Measurements from ENCODE around the gene CTTNBP2. TPM values are rescaled to one million over a fixed set of nuclear protein-coding genes. Genes with fewer than 3 reads are reported as not detected.

The CTTNBP2 gene
- total RNA-seq, 1 donor from 2014 or later, result 9.9 TPM

DNA sequence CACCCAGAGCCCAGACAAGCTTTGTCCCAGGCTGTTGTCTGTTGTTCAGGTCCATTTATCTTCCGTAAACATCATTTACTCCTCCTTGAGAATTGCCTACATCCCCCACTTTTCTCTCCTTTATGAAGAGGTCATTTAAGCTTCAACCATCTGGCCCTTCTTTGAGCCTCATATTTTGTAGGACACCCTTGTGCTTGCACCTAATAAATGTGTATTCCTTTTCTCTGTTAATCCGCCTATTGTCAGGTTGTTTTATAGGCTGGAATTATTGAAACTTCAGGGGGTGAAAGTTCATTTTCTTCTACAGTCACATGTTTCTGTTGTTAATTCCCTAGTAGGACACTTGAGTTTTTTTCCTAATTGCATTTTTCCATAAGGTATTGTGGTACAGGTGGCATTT, 19.6 kb upstream of the CTTNBP2 start:
- TF ChIP-seq, protein P1, sequence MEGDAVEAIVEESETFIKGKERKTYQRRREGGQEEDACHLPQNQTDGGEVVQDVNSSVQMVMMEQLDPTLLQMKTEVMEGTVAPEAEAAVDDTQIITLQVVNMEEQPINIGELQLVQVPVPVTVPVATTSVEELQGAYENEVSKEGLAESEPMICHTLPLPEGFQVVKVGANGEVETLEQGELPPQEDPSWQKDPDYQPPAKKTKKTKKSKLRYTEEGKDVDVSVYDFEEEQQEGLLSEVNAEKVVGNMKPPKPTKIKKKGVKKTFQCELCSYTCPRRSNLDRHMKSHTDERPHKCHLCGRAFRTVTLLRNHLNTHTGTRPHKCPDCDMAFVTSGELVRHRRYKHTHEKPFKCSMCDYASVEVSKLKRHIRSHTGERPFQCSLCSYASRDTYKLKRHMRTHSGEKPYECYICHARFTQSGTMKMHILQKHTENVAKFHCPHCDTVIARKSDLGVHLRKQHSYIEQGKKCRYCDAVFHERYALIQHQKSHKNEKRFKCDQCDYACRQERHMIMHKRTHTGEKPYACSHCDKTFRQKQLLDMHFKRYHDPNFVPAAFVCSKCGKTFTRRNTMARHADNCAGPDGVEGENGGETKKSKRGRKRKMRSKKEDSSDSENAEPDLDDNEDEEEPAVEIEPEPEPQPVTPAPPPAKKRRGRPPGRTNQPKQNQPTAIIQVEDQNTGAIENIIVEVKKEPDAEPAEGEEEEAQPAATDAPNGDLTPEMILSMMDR (conservative IDR thresholded peaks at IDR 0.05), result no peak
- H3K4me3 Mint-ChIP-seq, result no peak overlapping the region
- DNase-seq (ENCODE audit: low read depth, low spot score), result no peak
- H3K4me1 Mint-ChIP-seq, result peaks cover 4% of the 10 kb centered on the region
- H3K36me3 Mint-ChIP-seq (ENCODE audit: low read depth), result no peaks in the 10 kb centered on the region
- H3K27me3 Mint-ChIP-seq (ENCODE audit: low read depth), result no peaks in the 10 kb centered on the region
- H3K9me3 Mint-ChIP-seq, result peaks cover 3% of the 10 kb centered on the region
- no peak overlapping the region for H3K27ac Mint-ChIP-seq (ENCODE audit: unreplicated experiment)

DNA sequence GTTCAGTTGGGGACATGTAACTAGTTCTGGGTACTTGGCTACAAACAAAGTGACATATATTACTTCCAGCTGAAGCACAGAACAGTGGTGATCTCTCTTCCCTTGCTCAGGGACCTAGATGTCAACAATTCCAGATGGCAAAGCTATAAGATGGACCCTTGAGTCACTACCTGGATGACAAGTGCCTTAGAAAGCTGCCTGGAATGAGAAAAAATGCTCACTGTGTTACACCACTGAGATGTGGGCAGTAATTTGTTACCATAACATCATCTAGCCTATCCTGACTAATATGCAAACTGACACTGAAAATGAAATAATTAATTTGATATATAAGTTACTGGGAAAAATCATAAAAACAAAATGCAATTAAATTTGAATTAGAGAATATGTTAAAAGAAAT, 16.4 kb upstream of the CTTNBP2 start:
- H3K27ac Mint-ChIP-seq (ENCODE audit: unreplicated experiment), result no peak overlapping the region
- H3K36me3 Mint-ChIP-seq (ENCODE audit: low read depth), result no peaks in the 10 kb centered on the region
- H3K27me3 Mint-ChIP-seq (ENCODE audit: low read depth), result no peaks in the 10 kb centered on the region
- no peak overlapping the region for H3K4me3 Mint-ChIP-seq
- H3K9me3 Mint-ChIP-seq, result peaks cover under 1% of the 10 kb centered on the region
- TF ChIP-seq, protein P1 (conservative IDR thresholded peaks at IDR 0.05), result no peak
- no peak for DNase-seq (ENCODE audit: low read depth, low spot score)
- H3K4me1 Mint-ChIP-seq, result peaks cover 4% of the 10 kb centered on the region

DNA sequence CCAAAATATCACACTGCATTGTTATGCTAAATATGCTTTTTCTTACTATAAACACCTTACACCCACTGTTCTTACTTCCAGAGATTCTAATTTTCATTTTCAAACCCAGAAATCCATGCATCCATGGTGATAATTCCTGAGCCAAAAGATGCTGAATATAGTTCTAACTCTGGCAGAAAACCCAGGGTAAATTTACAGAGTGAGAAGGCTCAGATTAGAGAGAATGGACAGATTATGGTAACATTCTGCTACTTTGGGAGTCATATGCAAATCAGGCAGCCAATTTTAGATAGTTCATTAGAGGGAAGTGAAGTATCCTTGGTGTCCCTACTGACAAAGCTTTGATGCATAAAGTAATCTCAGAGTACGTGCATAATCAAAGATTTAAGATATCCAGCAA, 15.4 kb upstream of the CTTNBP2 start:
- no peak for DNase-seq (ENCODE audit: low read depth, low spot score)
- peaks cover 4% of the 10 kb centered on the region for H3K4me1 Mint-ChIP-seq
- no peaks in the 10 kb centered on the region for H3K36me3 Mint-ChIP-seq (ENCODE audit: low read depth)
- no peak overlapping the region for H3K27ac Mint-ChIP-seq (ENCODE audit: unreplicated experiment)
- TF ChIP-seq, protein P1 (conservative IDR thresholded peaks at IDR 0.05), result no peak
- H3K4me3 Mint-ChIP-seq, result no peak overlapping the region
- H3K27me3 Mint-ChIP-seq (ENCODE audit: low read depth), result no peaks in the 10 kb centered on the region
- H3K9me3 Mint-ChIP-seq, result no peaks in the 10 kb centered on the region

DNA sequence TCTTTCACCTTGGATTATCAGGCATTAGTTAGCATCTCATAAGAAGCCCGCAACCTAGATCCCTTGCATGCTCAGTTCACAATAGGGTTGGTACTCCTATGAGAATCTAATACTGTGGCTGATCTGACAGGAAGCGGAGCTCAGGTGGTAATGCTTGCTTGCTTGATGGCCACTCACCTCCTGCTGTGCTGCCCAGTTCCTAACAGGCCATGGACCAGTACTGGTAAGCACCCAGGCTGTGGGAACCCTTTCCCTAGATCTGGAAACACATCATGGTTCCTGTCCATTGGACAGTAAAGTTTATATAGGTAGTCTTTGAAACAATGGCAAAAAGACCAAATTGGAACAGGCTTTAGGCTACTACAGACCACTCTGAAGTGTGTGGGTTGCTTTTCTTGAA, 9.4 kb upstream of the CTTNBP2 start:
- TF ChIP-seq, protein P1 (conservative IDR thresholded peaks at IDR 0.05), result no peak
- Mint-ChIP-seq H3K27me3 (ENCODE audit: low read depth) (no peaks in the 10 kb centered on the region), H3K9me3 (no peaks in the 10 kb centered on the region), H3K27ac (ENCODE audit: unreplicated experiment) (no peak overlapping the region), H3K4me3 (no peak overlapping the region), H3K4me1 (no peaks in the 10 kb centered on the region), H3K36me3 (ENCODE audit: low read depth) (no peaks in the 10 kb centered on the region)
- no peak for DNase-seq (ENCODE audit: low read depth, low spot score)

DNA sequence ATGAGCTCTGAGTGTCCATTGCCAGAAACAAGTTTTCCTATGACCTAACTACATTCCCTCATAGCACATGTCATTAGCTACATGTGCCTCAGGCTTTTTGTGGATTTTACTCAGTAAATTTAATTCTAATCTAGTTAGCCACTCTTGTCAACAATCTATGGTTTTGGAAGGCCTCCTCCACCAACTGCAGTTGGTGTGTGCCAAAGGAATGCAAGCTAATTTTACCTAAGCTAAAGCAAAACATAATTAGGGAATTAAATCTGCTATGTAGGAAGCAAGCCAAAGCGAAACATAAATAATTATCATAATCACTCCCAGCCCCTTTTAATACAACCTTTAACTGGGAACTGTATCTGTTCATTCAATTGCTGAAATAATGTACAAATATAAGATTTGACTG, 3.5 kb upstream of the CTTNBP2 start:
- no peak overlapping the region for H3K27ac Mint-ChIP-seq (ENCODE audit: unreplicated experiment)
- no peak overlapping the region for H3K4me3 Mint-ChIP-seq
- no peaks in the 10 kb centered on the region for H3K9me3 Mint-ChIP-seq
- TF ChIP-seq, protein P1 (conservative IDR thresholded peaks at IDR 0.05), result no peak
- H3K36me3 Mint-ChIP-seq (ENCODE audit: low read depth), result no peaks in the 10 kb centered on the region
- peaks cover 21% of the 10 kb centered on the region for H3K27me3 Mint-ChIP-seq (ENCODE audit: low read depth)
- DNase-seq (ENCODE audit: low read depth, low spot score), result no peak
- H3K4me1 Mint-ChIP-seq, result peaks cover 31% of the 10 kb centered on the region

DNA sequence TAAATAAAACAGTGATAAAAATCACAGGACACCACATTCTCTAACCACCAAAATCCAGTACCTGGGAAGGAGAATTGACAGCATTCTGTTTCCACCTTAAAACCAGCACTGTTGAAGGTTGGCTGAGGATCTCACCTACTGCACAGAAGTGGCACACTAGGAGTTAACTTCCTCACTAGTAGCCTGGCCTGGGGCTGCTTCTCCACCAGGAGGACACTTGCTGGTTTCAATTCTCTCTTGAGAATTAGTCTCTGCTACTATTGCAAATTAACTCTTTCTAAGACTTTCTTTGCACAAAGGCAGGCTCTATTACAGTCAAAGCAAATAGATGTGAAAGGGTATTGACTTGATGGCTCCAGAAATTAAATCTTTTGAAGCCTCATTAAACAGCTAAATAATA, 2.3 kb upstream of the CTTNBP2 start:
- H3K27ac Mint-ChIP-seq (ENCODE audit: unreplicated experiment), result no peak overlapping the region
- H3K4me3 Mint-ChIP-seq, result peak overlapping the region; percentile 90
- peaks cover 37% of the 10 kb centered on the region for H3K4me1 Mint-ChIP-seq
- TF ChIP-seq, protein P1 (conservative IDR thresholded peaks at IDR 0.05), result peak; percentile 63
- H3K27me3 Mint-ChIP-seq (ENCODE audit: low read depth), result peaks cover 22% of the 10 kb centered on the region
- H3K36me3 Mint-ChIP-seq (ENCODE audit: low read depth), result no peaks in the 10 kb centered on the region
- DNase-seq (ENCODE audit: low read depth, low spot score), result peak; percentile 18
- no peaks in the 10 kb centered on the region for H3K9me3 Mint-ChIP-seq
